ENCODE data around the gene APPL1. TPM values are rescaled to one million over a fixed set of nuclear protein-coding genes. Genes with fewer than 3 reads are reported as not detected.
"Not testable (repeated sequence)": the region's sequence is repeated elsewhere in the genome, so short reads cannot be mapped to it uniquely, and the experiment has no call there.

Gene APPL1
- total RNA-seq, 1 donor from 2014 or later = 42.3 TPM

DNA sequence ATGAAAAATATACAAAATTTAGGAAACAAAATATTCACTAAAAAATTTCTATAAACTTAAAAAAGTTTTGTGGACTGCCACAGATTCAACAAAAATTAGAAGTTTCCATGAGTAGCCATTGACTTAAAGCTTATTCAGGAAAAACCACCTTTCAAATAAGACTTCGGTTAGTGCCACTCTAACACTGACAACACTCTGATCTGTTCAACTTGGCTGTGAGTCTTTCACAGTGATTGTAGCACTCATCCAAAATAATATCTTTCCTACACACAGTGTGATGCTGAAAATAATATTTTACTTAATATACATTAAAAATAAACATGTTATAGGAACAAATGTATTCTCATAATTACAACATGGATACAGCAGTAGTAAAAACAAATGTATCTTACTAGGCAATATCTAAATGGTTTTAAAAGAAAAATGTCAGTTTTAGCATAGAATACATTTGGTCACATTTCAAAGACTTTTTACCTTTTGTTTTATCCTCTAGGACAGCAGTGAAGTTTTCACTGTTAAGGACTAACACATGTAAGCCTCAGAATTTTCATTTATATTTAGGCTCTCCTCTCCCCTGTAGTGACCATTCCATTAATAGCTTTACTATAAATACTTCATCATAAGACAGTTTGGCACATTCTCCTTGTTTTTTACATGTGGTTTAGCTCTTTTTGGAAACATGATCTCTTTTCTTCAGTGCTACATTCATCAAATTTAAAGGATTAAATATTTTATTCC is 64.8 kb downstream of the APPL1 start, which contains the start of gene ASB14:
Gene ASB14 (minus strand): TSS at position 527 of the 738 bp plus-strand sequence. CDS start 652 bp downstream, outside the sequence.
- peaks cover 3% of the 10 kb centered on the region for H3K27me3 Mint-ChIP-seq (ENCODE audit: insufficient read depth, low read depth)
- TF ChIP-seq, protein P1, sequence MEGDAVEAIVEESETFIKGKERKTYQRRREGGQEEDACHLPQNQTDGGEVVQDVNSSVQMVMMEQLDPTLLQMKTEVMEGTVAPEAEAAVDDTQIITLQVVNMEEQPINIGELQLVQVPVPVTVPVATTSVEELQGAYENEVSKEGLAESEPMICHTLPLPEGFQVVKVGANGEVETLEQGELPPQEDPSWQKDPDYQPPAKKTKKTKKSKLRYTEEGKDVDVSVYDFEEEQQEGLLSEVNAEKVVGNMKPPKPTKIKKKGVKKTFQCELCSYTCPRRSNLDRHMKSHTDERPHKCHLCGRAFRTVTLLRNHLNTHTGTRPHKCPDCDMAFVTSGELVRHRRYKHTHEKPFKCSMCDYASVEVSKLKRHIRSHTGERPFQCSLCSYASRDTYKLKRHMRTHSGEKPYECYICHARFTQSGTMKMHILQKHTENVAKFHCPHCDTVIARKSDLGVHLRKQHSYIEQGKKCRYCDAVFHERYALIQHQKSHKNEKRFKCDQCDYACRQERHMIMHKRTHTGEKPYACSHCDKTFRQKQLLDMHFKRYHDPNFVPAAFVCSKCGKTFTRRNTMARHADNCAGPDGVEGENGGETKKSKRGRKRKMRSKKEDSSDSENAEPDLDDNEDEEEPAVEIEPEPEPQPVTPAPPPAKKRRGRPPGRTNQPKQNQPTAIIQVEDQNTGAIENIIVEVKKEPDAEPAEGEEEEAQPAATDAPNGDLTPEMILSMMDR (IDR thresholded peaks at IDR 0.05) = no peak
- TF ChIP-seq EZH2phosphoT487 (IDR thresholded peaks at IDR 0.05) (no peak), EZH2 (IDR thresholded peaks at IDR 0.05) (no peak)
- no peak within 1 kb of the TSS for H3K4me3 ChIP-seq
- no peaks in the 10 kb centered on the region for H3K79me2 ChIP-seq (ENCODE audit: low read depth)
- no peak within 1 kb of the TSS for H3K4me3 Mint-ChIP-seq
- H3K36me3 ChIP-seq = no peaks in the 10 kb centered on the region
- no peak within 1 kb of the TSS for H3K4me2 ChIP-seq
- no peaks in the 10 kb centered on the region for H3F3A ChIP-seq (ENCODE audit: low read depth)
- H3K36me3 Mint-ChIP-seq = no peaks in the 10 kb centered on the region
- H3K4me1 Mint-ChIP-seq = no peaks in the 10 kb centered on the region
- no peaks in the 10 kb centered on the region for H3K9me3 ChIP-seq (ENCODE audit: low read depth)
- H3K4me1 ChIP-seq = no peaks in the 10 kb centered on the region
- no peaks in the 10 kb centered on the region for H4K20me1 ChIP-seq (ENCODE audit: low read depth)
- H3K9ac ChIP-seq = no peak within 1 kb of the TSS
- H3K9me3 Mint-ChIP-seq = no peaks in the 10 kb centered on the region
- no peak within 1 kb of the TSS for H2AFZ ChIP-seq (replicated peaks)
- no peak for DNase-seq (ENCODE audit: low spot score)
- H3K27ac Mint-ChIP-seq = no peak within 1 kb of the TSS
- H3K27ac ChIP-seq = no peak within 1 kb of the TSS
- no peaks in the 10 kb centered on the region for H3K27me3 ChIP-seq

DNA sequence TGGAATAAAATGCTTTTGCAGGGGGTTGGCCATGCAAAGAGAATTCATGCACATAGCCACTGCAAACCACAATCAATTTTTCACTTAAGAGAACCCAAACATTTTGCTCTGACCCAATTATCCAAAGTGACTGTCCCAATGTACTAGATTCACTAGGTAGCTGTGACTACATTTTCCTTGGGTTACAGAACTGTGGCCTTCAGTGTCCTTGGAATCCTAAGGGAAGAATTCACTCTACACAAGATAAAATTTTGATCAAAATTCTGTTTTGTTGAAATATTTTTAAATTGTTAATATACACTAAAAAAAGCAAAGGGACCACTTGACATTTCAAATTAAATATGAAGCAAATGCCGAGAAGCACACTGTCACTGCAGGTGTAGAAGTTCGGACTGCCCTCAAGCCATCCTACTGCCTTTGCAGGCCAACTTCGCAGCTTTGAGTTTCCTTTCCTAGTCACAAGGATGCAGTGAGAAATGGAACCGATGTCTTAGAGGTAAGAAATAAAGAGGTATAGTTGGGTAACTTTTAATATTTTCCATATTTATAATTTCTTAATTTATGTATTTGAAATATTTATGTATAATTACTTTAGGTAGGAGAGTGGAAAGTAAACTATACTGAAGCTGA is 65.5 kb downstream of the APPL1 start:
- H3K79me2 ChIP-seq (ENCODE audit: low read depth) = no peaks in the 10 kb centered on the region
- peaks cover 3% of the 10 kb centered on the region for H3K27me3 Mint-ChIP-seq (ENCODE audit: insufficient read depth, low read depth)
- no peak overlapping the region for H3K4me3 Mint-ChIP-seq
- H3K4me2 ChIP-seq = no peak overlapping the region
- TF ChIP-seq EZH2phosphoT487 (IDR thresholded peaks at IDR 0.05) (no peak), EZH2 (IDR thresholded peaks at IDR 0.05) (no peak)
- TF ChIP-seq, protein P1 (IDR thresholded peaks at IDR 0.05) = no peak
- no peaks in the 10 kb centered on the region for H3K4me1 Mint-ChIP-seq
- H3F3A ChIP-seq (ENCODE audit: low read depth) = no peaks in the 10 kb centered on the region
- no peaks in the 10 kb centered on the region for H3K9me3 Mint-ChIP-seq
- H3K9me3 ChIP-seq (ENCODE audit: low read depth) = no peaks in the 10 kb centered on the region
- no peak overlapping the region for H2AFZ ChIP-seq (replicated peaks)
- no peak for DNase-seq (ENCODE audit: low spot score)
- H3K36me3 Mint-ChIP-seq = no peaks in the 10 kb centered on the region
- H3K36me3 ChIP-seq = no peaks in the 10 kb centered on the region
- no peaks in the 10 kb centered on the region for H3K4me1 ChIP-seq
- H3K27me3 ChIP-seq = no peaks in the 10 kb centered on the region
- H3K27ac Mint-ChIP-seq = no peak overlapping the region
- H3K27ac ChIP-seq = no peak overlapping the region
- H4K20me1 ChIP-seq (ENCODE audit: low read depth) = no peaks in the 10 kb centered on the region
- no peak overlapping the region for H3K4me3 ChIP-seq
- H3K9ac ChIP-seq = no peak overlapping the region

DNA sequence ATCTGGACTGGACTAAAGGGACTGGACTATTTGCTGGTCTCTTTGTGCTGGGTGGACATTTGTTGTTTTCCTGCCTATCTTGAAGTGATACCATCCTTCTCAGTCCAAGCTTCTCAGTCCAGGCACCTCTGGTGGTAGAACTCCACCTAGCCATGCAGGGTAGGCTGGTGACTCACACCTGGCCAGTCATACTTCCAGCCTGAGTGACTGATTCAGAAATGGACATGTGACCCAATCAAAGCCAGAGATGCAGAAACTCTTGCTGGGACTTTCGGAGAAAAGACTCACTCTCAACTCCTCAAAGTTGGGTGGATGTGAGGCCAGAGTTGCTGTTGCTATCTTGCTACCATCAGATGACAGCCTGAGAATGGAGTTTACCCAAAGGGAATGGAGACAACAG is 70.5 kb downstream of the APPL1 start:
- no peak for DNase-seq (ENCODE audit: low spot score)
- Mint-ChIP-seq H3K36me3 (no peaks in the 10 kb centered on the region), H3K4me1 (peaks cover 2% of the 10 kb centered on the region), H3K27me3 (ENCODE audit: insufficient read depth, low read depth) (no peaks in the 10 kb centered on the region), H3K27ac (no peak overlapping the region), H3K4me3 (no peak overlapping the region), H3K9me3 (no peaks in the 10 kb centered on the region)
- Histone ChIP-seq H3K9me3 (ENCODE audit: low read depth) (no peaks in the 10 kb centered on the region), H3K4me2 (no peak overlapping the region), H3K79me2 (ENCODE audit: low read depth) (no peaks in the 10 kb centered on the region), H3F3A (ENCODE audit: low read depth) (no peaks in the 10 kb centered on the region), H3K27ac (no peak overlapping the region), H3K4me3 (no peak overlapping the region), H3K36me3 (no peaks in the 10 kb centered on the region), H2AFZ (replicated peaks) (no peak overlapping the region), H3K4me1 (peaks cover 4% of the 10 kb centered on the region), H3K9ac (no peak overlapping the region), H3K27me3 (no peaks in the 10 kb centered on the region), H4K20me1 (ENCODE audit: low read depth) (no peaks in the 10 kb centered on the region)
- TF ChIP-seq, protein P1 (IDR thresholded peaks at IDR 0.05) = no peak
- TF ChIP-seq EZH2phosphoT487 (IDR thresholded peaks at IDR 0.05) = no peak

DNA sequence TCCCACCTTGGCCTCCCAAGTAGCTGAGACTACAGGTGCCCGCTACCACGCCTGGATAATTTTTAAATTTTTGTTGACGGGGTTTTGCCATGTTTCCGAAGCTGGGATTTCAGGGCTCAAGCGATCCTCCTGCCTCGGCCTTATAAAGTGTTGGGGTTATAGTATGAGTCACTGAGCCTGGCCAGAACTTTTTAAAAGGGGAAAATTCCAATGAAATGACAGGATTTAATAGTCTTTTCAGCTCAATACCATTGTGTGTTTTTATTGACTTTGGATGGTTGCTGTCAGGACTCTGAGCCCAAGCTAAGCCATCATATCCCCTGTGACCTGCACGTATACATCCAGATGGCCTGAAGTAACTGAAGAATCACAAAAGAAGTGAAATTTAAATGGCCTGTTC is 76.0 kb downstream of the APPL1 start:
- not testable (repeated sequence) for H4K20me1 ChIP-seq (ENCODE audit: low read depth); H3K27ac Mint-ChIP-seq; H3K27me3 ChIP-seq; H3K36me3 Mint-ChIP-seq; H3F3A ChIP-seq (ENCODE audit: low read depth); H3K9me3 ChIP-seq (ENCODE audit: low read depth); H2AFZ ChIP-seq (replicated peaks); H3K36me3 ChIP-seq; H3K9me3 Mint-ChIP-seq; H3K27ac ChIP-seq; H3K79me2 ChIP-seq (ENCODE audit: low read depth); H3K4me3 ChIP-seq; DNase-seq (ENCODE audit: low spot score); H3K4me3 Mint-ChIP-seq; H3K4me1 ChIP-seq; H3K4me2 ChIP-seq; H3K4me1 Mint-ChIP-seq; H3K9ac ChIP-seq; H3K27me3 Mint-ChIP-seq (ENCODE audit: insufficient read depth, low read depth)
